ENCODE results near the gene EXD3. TPM values are rescaled to one million over a fixed set of nuclear protein-coding genes. Genes with fewer than 3 reads are reported as not detected.

The EXD3 gene
- total and polyA plus RNA-seq, 2 of the 13 experiments (the other 11 are each of a cell fraction or from before 2014, with no cell fraction given) = 2.7 to 4.8 TPM

DNA sequence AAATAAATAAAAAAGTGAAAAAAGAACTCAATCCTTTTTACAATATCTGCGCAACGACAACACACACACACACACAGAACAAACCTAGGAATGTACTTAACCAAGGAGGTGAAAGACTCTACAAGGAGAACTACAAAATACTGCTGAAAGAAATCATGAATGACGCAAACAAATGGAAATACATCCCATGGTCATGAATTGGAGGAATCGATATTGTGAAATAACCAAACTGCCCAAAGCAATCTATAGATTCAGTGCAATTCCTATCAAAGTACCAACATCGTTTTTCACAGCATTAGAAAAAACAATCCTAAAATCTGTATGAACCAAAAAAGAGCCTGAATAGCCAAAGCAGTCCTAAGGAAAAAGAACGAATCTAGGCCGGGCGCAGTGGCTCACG lies 91.0 kb downstream of the EXD3 start:
- CTCF ChIA-PET (ENCODE audit: low intra/inter-chr PET ratio, low total read pairs) = no interaction called here
- Histone ChIP-seq H3K27ac (ENCODE audit: extremely low read length, insufficient read depth, low read length) (no peak overlapping the region), H3K4me3 (replicated peaks in 1 of 3; ENCODE audit: insufficient read depth in 1 of 3, low read depth in 2 of 3, low read length in 3 of 3) (no peak overlapping the region), H3K4me1 (ENCODE audit: insufficient read depth, low read length) (no peaks in the 10 kb centered on the region), H3K27me3 (ENCODE audit: control insufficient read depth in 1 of 2, insufficient read depth in 2 of 2, low read length in 2 of 2) (peaks cover 2 to 4% of the 10 kb centered on the region in 2 experiments; a peak in 2 of 5 replicates), H3K79me2 (ENCODE audit: insufficient read depth, low read length) (no peaks in the 10 kb centered on the region), H3K36me3 (replicated peaks in 1 of 2; ENCODE audit: control insufficient read depth in 1 of 2, insufficient read depth in 2 of 2, low read length in 2 of 2) (no peaks in the 10 kb centered on the region), H3K9me3 (ENCODE audit: low read length) (no peaks in the 10 kb centered on the region), H2AFZ (ENCODE audit: low read length) (no peak overlapping the region), H3K4me2 (ENCODE audit: low read depth, low read length) (no peak overlapping the region), H4K20me1 (ENCODE audit: insufficient read depth, low read length) (no peaks in the 10 kb centered on the region), H3K9ac (ENCODE audit: insufficient read depth, low read depth, low read length) (no peak overlapping the region)
- no peak for DNase-seq (ENCODE audit: low spot score)
- no peak for FAIRE-seq
- TF ChIP-seq MEIS2 (CRISPR knock-in tag; IDR thresholded peaks at IDR 0.05) (no peak), CEBPB (IDR thresholded peaks at IDR 0.05; ENCODE audit: borderline replicate concordance, low read depth, low read length) (peak; percentile 59; the same call in 1 of the 2 replicates)
- no TSS peak for BruUV-seq (replicated peaks)
- in situ Hi-C loops (cut with HindIII; ENCODE audit: extremely low pct_ligation_motif_present, low pct_unique_long_range_greater_than_20kb) (no loop called here), intact Hi-C loops (cut with micrococcal nuclease; ENCODE audit: unreplicated experiment) (no loop called here)
- POLR2A ChIA-PET = no interaction called here
- WGBS (ENCODE audit: low lambda C conversion rate) = 74% methylated on average over 9 of the region's 9 CpGs
- ATAC-seq = no peak

DNA sequence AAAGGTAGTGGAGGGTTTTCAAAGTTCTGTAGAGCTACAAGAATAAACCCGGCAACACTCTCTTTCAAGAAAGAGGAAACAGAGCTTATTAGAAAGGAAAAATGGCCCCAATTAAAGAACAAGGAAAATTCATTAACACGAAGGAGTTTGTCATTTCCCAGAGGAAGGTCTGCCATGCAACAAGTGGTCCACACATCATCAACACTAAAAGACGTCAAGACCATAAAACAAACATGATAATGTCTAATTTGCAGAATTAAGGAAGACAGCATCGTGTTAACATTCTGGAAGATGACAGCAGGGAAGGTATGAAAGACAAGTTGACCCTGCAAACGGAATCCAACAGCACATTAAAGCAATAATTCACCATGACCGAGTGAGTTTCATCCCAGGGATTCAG lies 92.3 kb downstream of the EXD3 start:
- intact Hi-C loops (cut with micrococcal nuclease; ENCODE audit: unreplicated experiment) (no loop called here), in situ Hi-C loops (cut with HindIII; ENCODE audit: extremely low pct_ligation_motif_present, low pct_unique_long_range_greater_than_20kb) (no loop called here)
- Histone ChIP-seq H2AFZ (ENCODE audit: low read length) (no peak overlapping the region), H3K9ac (ENCODE audit: insufficient read depth, low read depth, low read length) (no peak overlapping the region), H3K9me3 (ENCODE audit: low read length) (no peaks in the 10 kb centered on the region), H3K27ac (ENCODE audit: extremely low read length, insufficient read depth, low read length) (no peak overlapping the region), H3K4me2 (ENCODE audit: low read depth, low read length) (no peak overlapping the region), H4K20me1 (ENCODE audit: insufficient read depth, low read length) (no peaks in the 10 kb centered on the region), H3K79me2 (ENCODE audit: insufficient read depth, low read length) (no peaks in the 10 kb centered on the region), H3K36me3 (replicated peaks in 1 of 2; ENCODE audit: control insufficient read depth in 1 of 2, insufficient read depth in 2 of 2, low read length in 2 of 2) (no peaks in the 10 kb centered on the region), H3K27me3 (ENCODE audit: control insufficient read depth in 1 of 2, insufficient read depth in 2 of 2, low read length in 2 of 2) (peaks cover 2 to 4% of the 10 kb centered on the region in 2 experiments; a peak in 2 of 5 replicates), H3K4me3 (replicated peaks in 1 of 3; ENCODE audit: insufficient read depth in 1 of 3, low read depth in 2 of 3, low read length in 3 of 3) (no peak overlapping the region), H3K4me1 (ENCODE audit: insufficient read depth, low read length) (no peaks in the 10 kb centered on the region)
- WGBS (ENCODE audit: low lambda C conversion rate) = 35% methylated on average over 6 of the region's 6 CpGs
- ChIA-PET CTCF (ENCODE audit: low intra/inter-chr PET ratio, low total read pairs) (no interaction called here), POLR2A (no interaction called here)
- DNase-seq (ENCODE audit: low spot score) = no peak
- FAIRE-seq = no peak
- BruUV-seq (replicated peaks) = no TSS peak
- ATAC-seq = no peak
- TF ChIP-seq ZNF17 (CRISPR knock-in tag; IDR thresholded peaks at IDR 0.05) (no peak), BRF2 (CRISPR knock-in tag; IDR thresholded peaks at IDR 0.05) (no peak), HNRNPL (IDR thresholded peaks at IDR 0.05; ENCODE audit: low read depth, low read length) (no peak), PHF5A (CRISPR knock-in tag; IDR thresholded peaks at IDR 0.05; ENCODE audit: low read depth, unreplicated experiment) (no peak), LBX2 (CRISPR knock-in tag; IDR thresholded peaks at IDR 0.05; ENCODE audit: borderline replicate concordance) (no peak), ZNF761 (CRISPR knock-in tag; conservative IDR thresholded peaks at IDR 0.05) (no peak), ZNF367 (CRISPR knock-in tag; IDR thresholded peaks at IDR 0.05; ENCODE audit: borderline replicate concordance) (no peak)
- TF ChIP-seq, protein P1, sequence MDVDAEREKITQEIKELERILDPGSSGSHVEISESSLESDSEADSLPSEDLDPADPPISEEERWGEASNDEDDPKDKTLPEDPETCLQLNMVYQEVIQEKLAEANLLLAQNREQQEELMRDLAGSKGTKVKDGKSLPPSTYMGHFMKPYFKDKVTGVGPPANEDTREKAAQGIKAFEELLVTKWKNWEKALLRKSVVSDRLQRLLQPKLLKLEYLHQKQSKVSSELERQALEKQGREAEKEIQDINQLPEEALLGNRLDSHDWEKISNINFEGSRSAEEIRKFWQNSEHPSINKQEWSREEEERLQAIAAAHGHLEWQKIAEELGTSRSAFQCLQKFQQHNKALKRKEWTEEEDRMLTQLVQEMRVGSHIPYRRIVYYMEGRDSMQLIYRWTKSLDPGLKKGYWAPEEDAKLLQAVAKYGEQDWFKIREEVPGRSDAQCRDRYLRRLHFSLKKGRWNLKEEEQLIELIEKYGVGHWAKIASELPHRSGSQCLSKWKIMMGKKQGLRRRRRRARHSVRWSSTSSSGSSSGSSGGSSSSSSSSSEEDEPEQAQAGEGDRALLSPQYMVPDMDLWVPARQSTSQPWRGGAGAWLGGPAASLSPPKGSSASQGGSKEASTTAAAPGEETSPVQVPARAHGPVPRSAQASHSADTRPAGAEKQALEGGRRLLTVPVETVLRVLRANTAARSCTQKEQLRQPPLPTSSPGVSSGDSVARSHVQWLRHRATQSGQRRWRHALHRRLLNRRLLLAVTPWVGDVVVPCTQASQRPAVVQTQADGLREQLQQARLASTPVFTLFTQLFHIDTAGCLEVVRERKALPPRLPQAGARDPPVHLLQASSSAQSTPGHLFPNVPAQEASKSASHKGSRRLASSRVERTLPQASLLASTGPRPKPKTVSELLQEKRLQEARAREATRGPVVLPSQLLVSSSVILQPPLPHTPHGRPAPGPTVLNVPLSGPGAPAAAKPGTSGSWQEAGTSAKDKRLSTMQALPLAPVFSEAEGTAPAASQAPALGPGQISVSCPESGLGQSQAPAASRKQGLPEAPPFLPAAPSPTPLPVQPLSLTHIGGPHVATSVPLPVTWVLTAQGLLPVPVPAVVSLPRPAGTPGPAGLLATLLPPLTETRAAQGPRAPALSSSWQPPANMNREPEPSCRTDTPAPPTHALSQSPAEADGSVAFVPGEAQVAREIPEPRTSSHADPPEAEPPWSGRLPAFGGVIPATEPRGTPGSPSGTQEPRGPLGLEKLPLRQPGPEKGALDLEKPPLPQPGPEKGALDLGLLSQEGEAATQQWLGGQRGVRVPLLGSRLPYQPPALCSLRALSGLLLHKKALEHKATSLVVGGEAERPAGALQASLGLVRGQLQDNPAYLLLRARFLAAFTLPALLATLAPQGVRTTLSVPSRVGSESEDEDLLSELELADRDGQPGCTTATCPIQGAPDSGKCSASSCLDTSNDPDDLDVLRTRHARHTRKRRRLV (CRISPR knock-in tag; IDR thresholded peaks at IDR 0.05) = no peak
- TF ChIP-seq, protein P2, sequence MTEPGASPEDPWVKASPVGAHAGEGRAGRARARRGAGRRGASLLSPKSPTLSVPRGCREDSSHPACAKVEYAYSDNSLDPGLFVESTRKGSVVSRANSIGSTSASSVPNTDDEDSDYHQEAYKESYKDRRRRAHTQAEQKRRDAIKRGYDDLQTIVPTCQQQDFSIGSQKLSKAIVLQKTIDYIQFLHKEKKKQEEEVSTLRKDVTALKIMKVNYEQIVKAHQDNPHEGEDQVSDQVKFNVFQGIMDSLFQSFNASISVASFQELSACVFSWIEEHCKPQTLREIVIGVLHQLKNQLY (CRISPR knock-in tag; IDR thresholded peaks at IDR 0.05) = no peak
- TF ChIP-seq, protein P3, sequence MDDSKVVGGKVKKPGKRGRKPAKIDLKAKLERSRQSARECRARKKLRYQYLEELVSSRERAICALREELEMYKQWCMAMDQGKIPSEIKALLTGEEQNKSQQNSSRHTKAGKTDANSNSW (CRISPR knock-in tag; IDR thresholded peaks at IDR 0.05; ENCODE audit: borderline replicate concordance) = no peak
